Hepatocyte (in vitro differentiated cells): Measurements from ENCODE around the gene DPAGT1. TPM values are rescaled to one million over a fixed set of nuclear protein-coding genes. Genes with fewer than 3 reads are reported as not detected.

ENCODE experiments used
- DNase-seq: peaks from one replicate; pipeline ENCODE4 v3.0.0-alpha.2; 2016; ENCODE audit warnings: low spot score
- H2AFZ ChIP-seq: fragments of 200-600 bp; sonication (generic); 2 replicates; pipeline ENCODE4 v1.6.0; 2016; ENCODE audit warnings: antibody characterized with exemption, mild to moderate bottlenecking
- H3K27ac ChIP-seq: fragments of 200-600 bp; sonication (generic); 2 replicates; pipeline ENCODE4 v1.5.1; 2016; ENCODE audit warnings: mild to moderate bottlenecking
- H3K27me3 ChIP-seq: fragments of 200-600 bp; sonication (generic); 2 replicates; pipeline ENCODE4 v1.6.1; 2016
- H3K36me3 ChIP-seq: fragments of 200-600 bp; sonication (generic); replicated peaks from 2 replicates; pipeline ENCODE4 v1.5.1; 2016; ENCODE audit warnings: low read depth; ENCODE audit not compliant: insufficient read depth
- H3K4me1 ChIP-seq: fragments of 200-600 bp; sonication (generic); 2 replicates; pipeline ENCODE4 v1.5.1; 2016; ENCODE audit warnings: mild to moderate bottlenecking, moderate library complexity; ENCODE audit not compliant: insufficient read depth
- H3K4me2 ChIP-seq: fragments of 200-600 bp; sonication (generic); 2 replicates; pipeline ENCODE4 v1.6.0; 2016
- H3K4me3 ChIP-seq: fragments of 200-600 bp; sonication (generic); 2 replicates; pipeline ENCODE4 v1.5.1; 2016; ENCODE audit warnings: mild to moderate bottlenecking
- H3K79me2 ChIP-seq: fragments of 200-600 bp; sonication (generic); 2 replicates; pipeline ENCODE4 v1.6.0; 2017; ENCODE audit warnings: mild to moderate bottlenecking
- H3K9me2 ChIP-seq: fragments of 200-600 bp; sonication (generic); replicated peaks from 2 replicates; pipeline ENCODE4 v1.6.0; 2017; ENCODE audit warnings: mild to moderate bottlenecking; ENCODE audit not compliant: insufficient read depth
- H3K9me3 ChIP-seq: fragments of 200-600 bp; sonication (generic); 2 replicates; pipeline ENCODE4 v1.5.1; 2016; ENCODE audit warnings: low read depth, mild to moderate bottlenecking
- H4K20me1 ChIP-seq: fragments of 200-600 bp; sonication (generic); 2 replicates; pipeline ENCODE4 v1.6.0; 2016; ENCODE audit warnings: mild to moderate bottlenecking; ENCODE audit not compliant: insufficient read depth, poor library complexity, severe bottlenecking
- CTCF ChIP-seq: fragments of 200-600 bp; sonication (generic); IDR thresholded peaks from 2 replicates; pipeline ENCODE4 v1.5.1; 2016; ENCODE audit warnings: antibody characterized with exemption, mild to moderate bottlenecking; ENCODE audit not compliant: poor library complexity
- EZH2 ChIP-seq: fragments of 200-600 bp; sonication (generic); IDR thresholded peaks from 2 replicates; pipeline ENCODE4 v1.6.1; 2016; ENCODE audit warnings: antibody characterized with exemption, mild to moderate bottlenecking, borderline replicate concordance
- EZH2phosphoT487 ChIP-seq: fragments of 200-600 bp; sonication (generic); IDR thresholded peaks from one replicate; pipeline ENCODE4 v1.6.1; 2018; ENCODE audit warnings: antibody characterized with exemption, mild to moderate bottlenecking, low read depth, moderate library complexity; ENCODE audit not compliant: unreplicated experiment, severe bottlenecking
- WGBS: methylation state at CpG from one replicate; pipeline ENCODE4 v1.1.6; 2016; ENCODE audit warnings: low lambda C conversion rate; ENCODE audit errors: missing lambda C conversion rate; 5-methylcytosine and 5-hydroxymethylcytosine counted together
- polyA plus RNA-seq: library from polyadenylated mRNA; unstranded; fragments of >200 nt; fragmentation: Nextera tagmentation; extraction: Ambion mirVana; gene quantifications from 2 replicates; pipeline ENCODE4 v1.2.1, GENCODE V29; 2016
- total RNA-seq: library from RNA; depleted of rRNA; stranded (reverse); fragments of >200 nt; gene quantifications from 2 replicates; pipeline ENCODE4 v1.2.3, GENCODE V29; 2014

The DPAGT1 gene
- total and polyA plus RNA-seq, 2 experiments from 2014 or later, result 27.5 to 76.2 TPM

DNA sequence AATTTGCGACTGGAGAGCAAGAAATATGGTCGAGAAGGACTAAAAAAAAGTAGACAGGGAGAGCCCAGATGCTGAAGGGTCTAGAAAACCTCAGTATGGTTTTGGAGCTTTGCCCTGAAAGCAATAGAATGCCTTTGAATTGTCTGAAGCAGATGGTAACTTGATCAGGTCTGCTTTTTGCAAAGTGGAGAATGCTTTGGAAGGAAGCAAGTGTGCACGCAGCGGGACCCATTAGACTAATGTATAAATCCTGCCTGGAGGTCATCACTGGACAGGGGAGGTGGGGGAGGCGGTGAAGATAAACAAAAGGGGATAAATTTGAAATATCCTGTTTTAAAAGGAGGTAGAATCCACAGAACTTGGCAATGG is 19.0 kb upstream of the DPAGT1 start:
- Histone ChIP-seq H3K27me3 (no peaks in the 10 kb centered on the region), H3K4me3 (peak overlapping the region; percentile 25), H4K20me1 (peaks cover 5% of the 10 kb centered on the region), H3K36me3 (no peaks in the 10 kb centered on the region), H3K27ac (peak overlapping the region; percentile 66), H2AFZ (peak overlapping the region; percentile 66), H3K4me2 (peak overlapping the region; percentile 73), H3K9me3 (no peaks in the 10 kb centered on the region), H3K9me2 (no peaks in the 10 kb centered on the region), H3K4me1 (peaks cover 7% of the 10 kb centered on the region), H3K79me2 (peaks cover 34% of the 10 kb centered on the region)
- DNase-seq, result peak; percentile 36
- TF ChIP-seq CTCF (no peak), EZH2phosphoT487 (no peak), EZH2 (no peak)
- WGBS, result 39% methylated on average over 5 of the region's 5 CpGs

GRCh38 chr11:119118946-119119345 is 17.3 kb upstream of the DPAGT1 start:
- TF ChIP-seq EZH2 (no peak), CTCF (no peak)
- Histone ChIP-seq H3K4me1 (peaks cover 7% of the 10 kb centered on the region), H3K9me2 (no peaks in the 10 kb centered on the region), H3K79me2 (peaks cover 22% of the 10 kb centered on the region), H3K4me2 (no peak overlapping the region), H3K27me3 (no peaks in the 10 kb centered on the region), H3K9me3 (no peaks in the 10 kb centered on the region), H4K20me1 (peaks cover 5% of the 10 kb centered on the region), H3K4me3 (no peak overlapping the region), H3K36me3 (no peaks in the 10 kb centered on the region), H3K27ac (no peak overlapping the region), H2AFZ (no peak overlapping the region)
- no peak for DNase-seq
- whole genome bisulfite sequencing, result 97% methylated on average over 1 of the region's 1 CpG

GRCh38 chr11:119118227-119118626 is 16.6 kb upstream of the DPAGT1 start:
- Histone ChIP-seq H3K4me2 (no peak overlapping the region), H3K36me3 (no peaks in the 10 kb centered on the region), H3K27ac (no peak overlapping the region), H2AFZ (no peak overlapping the region), H3K4me1 (peaks cover 7% of the 10 kb centered on the region), H4K20me1 (peaks cover 5% of the 10 kb centered on the region), H3K27me3 (no peaks in the 10 kb centered on the region), H3K9me2 (no peaks in the 10 kb centered on the region), H3K9me3 (no peaks in the 10 kb centered on the region), H3K79me2 (peaks cover 15% of the 10 kb centered on the region), H3K4me3 (no peak overlapping the region)
- no peak for TF ChIP-seq EZH2phosphoT487
- TF ChIP-seq CTCF, result no peak
- TF ChIP-seq EZH2, result no peak
- 96% methylated on average over 5 of the region's 5 CpGs for WGBS
- no peak for DNase-seq
